Muscle layer of duodenum (tissue), 2 donors: ENCODE data around the gene SERF2.

ENCODE experiments used
- H3K27ac ChIP-seq: one replicate; pipeline ENCODE4 v1.7.0; 2013; ENCODE audit warnings: mild to moderate bottlenecking, low read length
- H3K27me3 ChIP-seq: one replicate; pipeline ENCODE4 v1.7.0; 2013; ENCODE audit warnings: low read depth, mild to moderate bottlenecking, control low read depth, low read length
- H3K36me3 ChIP-seq, 2 donors: one replicate each; pipeline ENCODE4 v1.7.0; 2013; ENCODE audit warnings: low read length in 2 of 2, control low read depth in 1 of 2, mild to moderate bottlenecking in 1 of 2; ENCODE audit not compliant: insufficient read depth in 2 of 2, control insufficient read depth in 1 of 2
- H3K4me1 ChIP-seq, 2 donors: one replicate each; pipeline ENCODE4 v1.7.0; 2013; ENCODE audit warnings: low read length in 2 of 2, mild to moderate bottlenecking in 2 of 2, control low read depth in 1 of 2, moderate library complexity in 1 of 2; ENCODE audit not compliant: insufficient read depth in 2 of 2, control insufficient read depth in 1 of 2
- H3K4me3 ChIP-seq, 2 donors: one replicate each; pipeline ENCODE4 v1.7.0; 2013; ENCODE audit warnings: low read length in 2 of 2, low read depth in 1 of 2, mild to moderate bottlenecking in 1 of 2
- H3K9me3 ChIP-seq, 2 donors: one replicate each; pipeline ENCODE4 v1.7.0; 2013; ENCODE audit warnings: low read length in 2 of 2, control low read depth in 1 of 2, mild to moderate bottlenecking in 1 of 2; ENCODE audit not compliant: control insufficient read depth in 1 of 2
- donor health status: healthy.

The SERF2 gene

DNA sequence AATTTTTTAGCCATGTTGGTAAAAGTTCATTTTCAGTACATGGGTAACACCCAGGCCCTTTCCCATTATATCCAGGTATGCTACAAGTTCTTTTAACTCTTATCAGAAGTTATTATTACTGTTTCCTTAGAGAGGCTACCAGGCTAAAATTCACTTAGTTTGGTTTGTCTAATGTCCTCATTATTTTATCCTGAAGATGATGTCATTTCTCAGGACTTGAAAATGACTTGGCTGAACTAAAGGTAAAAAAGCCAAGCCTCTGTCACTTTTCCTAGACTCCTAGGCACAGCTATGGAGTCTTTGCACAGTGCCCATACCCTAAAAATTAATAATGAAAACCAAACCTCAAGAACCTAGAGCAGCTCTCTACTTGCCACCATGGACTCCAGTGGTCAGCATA lies 19.5 kb upstream of the SERF2 start:
- H3K4me3 ChIP-seq: no peak overlapping the region
- H3K4me1 ChIP-seq: peaks cover 0 to 3% of the 10 kb centered on the region in 2 donors
- no peak overlapping the region for H3K27ac ChIP-seq
- H3K36me3 ChIP-seq: peaks cover 47 to 48% of the 10 kb centered on the region in 2 donors
- no peaks in the 10 kb centered on the region for H3K9me3 ChIP-seq
- H3K27me3 ChIP-seq: no peaks in the 10 kb centered on the region

DNA sequence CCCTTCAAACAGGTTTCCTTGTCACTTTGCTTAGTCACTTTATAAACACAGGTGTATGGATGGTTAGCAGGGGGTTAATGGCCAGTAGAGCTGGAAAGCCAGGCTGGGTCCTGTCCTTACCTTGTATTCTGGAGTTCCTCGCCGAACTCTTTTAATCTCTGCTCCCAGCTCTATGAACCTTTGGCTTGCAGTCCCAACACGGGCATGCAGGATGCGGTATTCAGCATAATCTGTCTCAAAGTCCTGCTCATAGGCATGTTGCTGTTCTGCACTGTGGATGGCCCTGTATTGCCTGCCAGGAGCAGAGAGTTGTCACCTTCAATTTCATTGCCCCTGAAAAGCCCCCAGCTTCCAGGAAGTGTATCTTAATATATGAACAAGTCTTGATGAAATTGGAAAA lies 18.1 kb upstream of the SERF2 start:
- H3K36me3 ChIP-seq: peaks cover 35 to 37% of the 10 kb centered on the region in 2 donors

DNA sequence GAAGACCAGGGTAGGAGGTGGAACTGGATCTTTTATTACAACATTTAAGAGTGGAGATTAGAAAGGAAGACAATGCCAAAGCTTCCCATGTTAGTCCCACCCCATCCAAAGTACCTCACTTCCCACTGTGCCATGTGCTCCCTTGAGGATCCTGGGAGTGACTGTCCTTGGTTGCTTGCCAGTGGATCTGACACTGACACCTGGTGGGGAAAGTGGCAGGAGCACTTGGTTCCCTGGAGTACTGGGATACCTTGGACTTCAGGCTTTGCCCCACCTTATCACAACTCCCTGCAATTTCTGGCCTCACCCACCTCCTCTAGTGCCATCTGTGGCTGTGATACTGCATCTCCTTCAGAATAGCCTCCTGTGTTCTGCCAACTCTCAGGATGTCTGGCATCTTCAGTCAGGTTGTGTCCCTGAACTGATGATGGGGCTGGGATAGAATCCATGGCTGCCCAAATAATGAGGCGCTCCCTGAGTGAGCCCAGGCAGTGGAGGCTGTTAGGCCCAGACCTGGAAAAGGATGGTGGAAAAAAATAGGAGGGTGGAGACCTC lies 16.6 kb upstream of the SERF2 start:
- H3K27ac ChIP-seq: peak overlapping the region; percentile 69
- H3K9me3 ChIP-seq: no peaks in the 10 kb centered on the region
- peaks cover 25 to 26% of the 10 kb centered on the region in 2 donors for H3K36me3 ChIP-seq
- no peaks in the 10 kb centered on the region for H3K27me3 ChIP-seq
- peak overlapping the region in 1 of 2 donors; percentile 85 for H3K4me3 ChIP-seq
- peaks cover 0 to 6% of the 10 kb centered on the region in 2 donors for H3K4me1 ChIP-seq

More for the DNA sequence above, 18.1 kb upstream of the SERF2 start:
- peaks cover 0 to 6% of the 10 kb centered on the region in 2 donors for H3K4me1 ChIP-seq
- no peaks in the 10 kb centered on the region for H3K27me3 ChIP-seq
- no peak overlapping the region for H3K27ac ChIP-seq
- H3K4me3 ChIP-seq: no peak overlapping the region
- no peaks in the 10 kb centered on the region for H3K9me3 ChIP-seq

DNA sequence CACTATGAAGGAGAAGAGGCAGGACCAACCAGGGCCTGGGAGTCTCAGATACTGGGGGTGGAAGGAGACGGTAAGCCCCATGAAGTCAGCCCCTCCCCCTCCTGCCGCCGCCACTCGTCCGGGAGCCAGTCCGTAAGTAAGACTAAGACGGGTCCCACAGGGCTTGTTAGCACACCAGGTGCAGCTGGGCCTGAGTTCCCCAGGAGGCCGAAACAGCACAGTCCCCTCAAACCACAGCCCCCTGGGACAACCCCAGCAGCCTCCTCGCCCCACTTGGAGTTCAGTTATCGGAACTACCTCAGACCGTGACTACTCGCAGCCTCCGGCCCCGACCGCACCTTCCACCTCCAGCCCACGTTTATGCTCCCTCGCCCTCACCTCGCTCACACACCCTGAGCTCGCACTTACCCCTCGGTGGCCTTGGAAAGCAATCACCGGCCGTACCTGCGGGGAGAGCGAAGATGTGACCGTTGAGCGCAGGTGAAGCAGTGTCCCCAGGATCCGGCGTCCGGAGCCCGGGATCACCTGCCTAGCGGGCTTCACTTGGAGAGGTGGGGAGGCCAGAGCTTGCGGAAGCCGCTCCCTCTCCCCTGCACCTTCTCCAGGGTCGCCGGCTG lies 15.9 kb upstream of the SERF2 start:
- H3K4me3 ChIP-seq: peak overlapping the region; percentile 84 to 85
- peaks cover 20% of the 10 kb centered on the region in 2 donors for H3K36me3 ChIP-seq
- H3K27ac ChIP-seq: peak overlapping the region; percentile 69

DNA sequence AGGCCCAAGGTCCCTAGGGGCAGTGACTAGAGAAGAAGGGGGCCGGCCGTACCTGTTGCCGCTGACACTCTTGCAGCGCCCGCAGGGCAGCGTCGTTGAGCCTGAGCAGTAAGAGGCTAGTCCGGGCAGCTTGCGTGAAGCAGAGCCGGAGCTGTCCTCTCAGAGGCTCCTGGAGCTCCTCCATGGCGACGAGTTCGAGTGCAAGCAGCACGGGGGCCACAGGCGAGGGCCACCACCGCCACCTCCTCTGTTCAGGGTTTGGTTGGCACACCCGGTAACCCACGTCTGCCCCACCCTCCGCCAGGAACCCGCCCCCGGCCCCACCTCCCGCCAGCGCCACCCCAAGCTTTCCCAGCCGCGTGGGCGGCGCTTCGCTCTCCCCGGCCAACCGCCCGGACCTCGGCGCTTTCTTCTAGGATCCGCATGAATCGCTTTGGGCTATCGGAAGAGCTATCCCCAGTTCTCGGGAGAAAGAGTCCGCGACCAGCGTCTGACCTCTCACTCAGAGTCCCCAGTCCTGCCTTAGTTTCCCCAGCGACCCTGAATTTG lies 15.3 kb upstream of the SERF2 start, which contains the start of gene ELL3:
Gene ELL3 (minus strand): TSS at position 249 of the 549 bp plus-strand sequence. CDS start 65 bp downstream, at position 184.
- Histone ChIP-seq H3K4me3 (peak within 1 kb of the TSS; percentile 84 to 85), H3K36me3 (peaks cover 14 to 15% of the 10 kb centered on the region in 2 donors), H3K4me1 (peaks cover 0 to 6% of the 10 kb centered on the region in 2 donors), H3K27me3 (no peaks in the 10 kb centered on the region), H3K27ac (peak within 1 kb of the TSS; percentile 84), H3K9me3 (no peaks in the 10 kb centered on the region)

More for the DNA sequence above, 15.9 kb upstream of the SERF2 start:
- Histone ChIP-seq H3K9me3 (no peaks in the 10 kb centered on the region), H3K4me1 (peaks cover 0 to 6% of the 10 kb centered on the region in 2 donors), H3K27me3 (no peaks in the 10 kb centered on the region)

DNA sequence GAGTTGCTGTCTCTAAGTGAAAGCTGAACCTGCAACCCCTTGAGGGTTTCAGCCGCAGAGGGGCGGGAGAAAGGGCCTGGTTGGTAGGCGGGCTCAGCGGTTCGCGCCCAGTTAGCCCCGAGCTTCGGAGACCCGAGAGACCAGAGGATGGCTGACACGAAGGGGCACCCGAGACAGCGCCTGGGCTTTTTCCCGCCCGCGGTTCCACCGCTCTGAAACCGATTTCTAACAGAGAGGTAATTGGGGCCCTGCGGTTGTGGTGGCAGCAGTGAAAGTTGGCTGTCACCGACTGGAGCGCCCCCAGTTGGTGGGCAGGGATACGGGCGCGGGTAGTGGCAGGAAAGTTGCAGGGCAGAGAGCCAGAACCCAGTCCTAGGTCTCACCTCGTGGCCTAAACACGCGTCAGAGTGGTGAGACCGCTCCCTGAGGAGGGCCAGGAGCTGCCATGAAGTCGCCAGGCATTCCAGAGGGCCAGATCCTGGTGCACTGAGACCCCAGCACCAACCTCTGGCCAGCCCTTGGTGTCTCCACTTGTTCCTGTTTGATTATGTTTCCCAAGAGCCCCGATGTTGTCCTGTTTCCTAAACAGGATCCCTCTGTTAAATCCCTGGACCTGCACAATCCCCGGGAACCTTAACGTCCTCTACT lies 14.7 kb upstream of the SERF2 start:
- Histone ChIP-seq H3K4me3 (peak overlapping the region; percentile 84 to 85), H3K27ac (peak overlapping the region; percentile 84), H3K4me1 (peaks cover 0 to 6% of the 10 kb centered on the region in 2 donors), H3K27me3 (no peaks in the 10 kb centered on the region), H3K9me3 (no peaks in the 10 kb centered on the region), H3K36me3 (peaks cover 9 to 10% of the 10 kb centered on the region in 2 donors)

DNA sequence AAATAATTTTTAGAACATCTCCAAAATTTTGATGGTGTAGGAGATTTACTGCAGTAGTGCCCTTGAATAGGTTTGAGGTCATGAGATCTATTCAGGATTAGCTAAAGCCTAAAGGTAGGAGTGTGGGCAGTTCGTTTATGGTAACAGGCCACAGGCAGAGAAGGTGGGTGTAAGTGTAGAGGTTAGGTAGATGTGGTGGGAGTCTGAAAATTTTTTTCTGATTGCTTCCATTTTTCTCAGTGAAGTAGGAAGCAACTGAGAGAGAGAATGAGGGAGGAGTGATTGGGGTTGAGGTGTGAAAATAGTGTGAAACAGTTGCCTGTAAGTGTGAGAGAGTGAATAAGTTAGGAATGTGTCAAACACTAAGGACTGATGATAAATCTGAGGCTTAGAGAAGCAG lies 13.1 kb upstream of the SERF2 start:
- peaks cover 0 to 6% of the 10 kb centered on the region in 2 donors for H3K4me1 ChIP-seq
- H3K27ac ChIP-seq: no peak overlapping the region
- no peaks in the 10 kb centered on the region for H3K27me3 ChIP-seq
- H3K9me3 ChIP-seq: no peaks in the 10 kb centered on the region
- no peaks in the 10 kb centered on the region for H3K36me3 ChIP-seq
- H3K4me3 ChIP-seq: no peak overlapping the region

DNA sequence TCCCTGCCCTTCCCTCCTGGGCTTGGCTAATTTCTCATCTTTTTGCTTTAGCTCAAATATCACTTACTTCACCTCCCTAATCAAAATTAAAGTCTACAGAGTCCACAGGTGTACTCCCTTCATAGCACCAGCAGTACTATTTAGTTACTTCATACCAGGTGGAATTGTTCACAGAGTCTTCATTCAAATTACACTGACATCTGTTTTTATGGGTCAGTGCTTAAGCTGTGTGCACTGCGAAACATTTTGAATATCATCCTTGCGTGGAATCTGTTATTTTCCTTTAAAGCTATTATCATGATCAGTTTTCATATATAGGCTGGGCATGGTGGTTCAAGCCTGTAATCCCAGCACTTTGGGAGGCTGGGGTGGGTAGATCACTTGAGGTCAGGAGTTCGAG lies 2.7 kb upstream of the SERF2 start:
- Histone ChIP-seq H3K27ac (no peak overlapping the region), H3K36me3 (peaks cover 10 to 13% of the 10 kb centered on the region in 2 donors), H3K4me1 (peaks cover 10 to 13% of the 10 kb centered on the region in 2 donors), H3K4me3 (no peak overlapping the region), H3K27me3 (no peaks in the 10 kb centered on the region), H3K9me3 (no peaks in the 10 kb centered on the region)

DNA sequence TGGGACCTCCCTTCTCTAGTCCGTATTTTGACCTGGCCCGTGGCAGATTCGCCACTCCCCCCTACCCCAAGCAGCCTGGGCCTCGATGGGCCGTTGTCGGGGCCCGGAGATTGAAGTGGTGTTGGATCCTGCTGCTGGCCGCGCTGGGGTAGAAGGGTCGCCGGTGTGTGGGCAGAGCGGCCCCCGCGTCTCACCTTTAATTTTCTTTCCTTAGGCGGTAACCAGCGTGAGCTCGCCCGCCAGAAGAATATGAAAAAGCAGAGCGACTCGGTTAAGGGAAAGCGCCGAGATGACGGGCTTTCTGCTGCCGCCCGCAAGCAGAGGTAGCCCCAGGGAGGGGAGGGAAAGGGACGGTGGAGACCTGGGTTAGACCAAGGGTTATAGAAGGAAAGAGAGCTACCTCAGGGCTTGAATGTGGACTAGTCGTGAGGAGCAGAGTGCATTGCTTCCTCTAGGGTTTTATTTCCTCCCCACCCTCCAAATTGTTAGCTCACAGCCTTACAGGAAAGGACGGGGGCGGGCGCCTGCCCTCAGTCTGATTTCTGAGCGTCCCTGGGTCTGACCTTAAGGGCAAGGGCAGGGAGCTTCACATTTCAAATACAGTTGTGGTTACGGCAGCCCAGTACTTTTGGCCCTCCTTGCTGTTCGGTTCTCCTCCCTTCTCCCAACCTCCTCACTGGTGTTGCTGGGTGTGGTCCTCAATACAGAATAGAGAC lies 799 bp downstream of the SERF2 start:
- Histone ChIP-seq H3K27me3 (no peaks in the 10 kb centered on the region), H3K4me1 (peaks cover 13 to 35% of the 10 kb centered on the region in 2 donors), H3K36me3 (peaks cover 38 to 39% of the 10 kb centered on the region in 2 donors), H3K4me3 (peak overlapping the region; percentile 86 to 88), H3K9me3 (no peaks in the 10 kb centered on the region), H3K27ac (peak overlapping the region; percentile 99)

DNA sequence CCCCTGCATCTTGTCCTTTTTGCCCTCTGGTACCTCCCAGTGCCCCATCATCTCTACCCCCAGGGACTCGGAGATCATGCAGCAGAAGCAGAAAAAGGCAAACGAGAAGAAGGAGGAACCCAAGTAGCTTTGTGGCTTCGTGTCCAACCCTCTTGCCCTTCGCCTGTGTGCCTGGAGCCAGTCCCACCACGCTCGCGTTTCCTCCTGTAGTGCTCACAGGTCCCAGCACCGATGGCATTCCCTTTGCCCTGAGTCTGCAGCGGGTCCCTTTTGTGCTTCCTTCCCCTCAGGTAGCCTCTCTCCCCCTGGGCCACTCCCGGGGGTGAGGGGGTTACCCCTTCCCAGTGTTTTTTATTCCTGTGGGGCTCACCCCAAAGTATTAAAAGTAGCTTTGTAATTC lies 1.5 kb downstream of the SERF2 start:
- H3K4me3 ChIP-seq: peak overlapping the region; percentile 86 to 88
- peak overlapping the region; percentile 99 for H3K27ac ChIP-seq
- no peaks in the 10 kb centered on the region for H3K27me3 ChIP-seq
- no peaks in the 10 kb centered on the region for H3K9me3 ChIP-seq
- H3K4me1 ChIP-seq: peaks cover 18 to 35% of the 10 kb centered on the region in 2 donors
- peaks cover 40 to 42% of the 10 kb centered on the region in 2 donors for H3K36me3 ChIP-seq
